ENCODE results near the gene OR6J1. TPM values are rescaled to one million over a fixed set of nuclear protein-coding genes. Genes with fewer than 3 reads are reported as not detected.
"Not testable (repeated sequence)": the region's sequence is repeated elsewhere in the genome, so short reads cannot be mapped to it uniquely, and the experiment has no call there.

OR6J1 gene
- total RNA-seq (not detected in 2 replicates), polyA plus RNA-seq (not detected in 2 replicates)

DNA sequence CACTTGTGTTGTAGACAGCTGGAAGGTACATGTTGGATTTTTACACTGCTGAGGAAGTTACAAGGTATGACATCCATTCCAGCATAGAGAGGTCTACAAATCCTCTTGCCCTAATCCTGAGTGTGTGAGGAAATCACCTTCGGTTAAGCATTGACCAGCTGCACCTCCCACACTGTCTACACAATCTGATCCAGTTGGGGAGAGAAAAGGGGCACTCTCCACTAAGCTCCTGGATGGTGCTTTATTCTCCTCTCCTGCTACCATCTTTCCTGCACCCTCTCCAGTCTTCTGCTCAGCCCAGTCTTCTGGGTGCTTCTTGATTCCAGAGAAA lies at the start of gene OR6J1:
Gene OR6J1 (minus strand): TSS at position 48 of the 331 bp plus-strand sequence. CDS start 9,541 bp downstream, outside the sequence.
- H3K27ac ChIP-seq = no peak within 1 kb of the TSS
- no peak within 1 kb of the TSS for H3K4me3 ChIP-seq
- H3K9me3 ChIP-seq (ENCODE audit: low read depth) = no peaks in the 10 kb centered on the region
- no peaks in the 10 kb centered on the region for H3K27me3 ChIP-seq
- H3K4me1 ChIP-seq (ENCODE audit: low read depth) = no peaks in the 10 kb centered on the region
- H3K36me3 ChIP-seq = no peaks in the 10 kb centered on the region
- TF ChIP-seq, protein P1, sequence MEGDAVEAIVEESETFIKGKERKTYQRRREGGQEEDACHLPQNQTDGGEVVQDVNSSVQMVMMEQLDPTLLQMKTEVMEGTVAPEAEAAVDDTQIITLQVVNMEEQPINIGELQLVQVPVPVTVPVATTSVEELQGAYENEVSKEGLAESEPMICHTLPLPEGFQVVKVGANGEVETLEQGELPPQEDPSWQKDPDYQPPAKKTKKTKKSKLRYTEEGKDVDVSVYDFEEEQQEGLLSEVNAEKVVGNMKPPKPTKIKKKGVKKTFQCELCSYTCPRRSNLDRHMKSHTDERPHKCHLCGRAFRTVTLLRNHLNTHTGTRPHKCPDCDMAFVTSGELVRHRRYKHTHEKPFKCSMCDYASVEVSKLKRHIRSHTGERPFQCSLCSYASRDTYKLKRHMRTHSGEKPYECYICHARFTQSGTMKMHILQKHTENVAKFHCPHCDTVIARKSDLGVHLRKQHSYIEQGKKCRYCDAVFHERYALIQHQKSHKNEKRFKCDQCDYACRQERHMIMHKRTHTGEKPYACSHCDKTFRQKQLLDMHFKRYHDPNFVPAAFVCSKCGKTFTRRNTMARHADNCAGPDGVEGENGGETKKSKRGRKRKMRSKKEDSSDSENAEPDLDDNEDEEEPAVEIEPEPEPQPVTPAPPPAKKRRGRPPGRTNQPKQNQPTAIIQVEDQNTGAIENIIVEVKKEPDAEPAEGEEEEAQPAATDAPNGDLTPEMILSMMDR (IDR thresholded peaks at IDR 0.05; ENCODE audit: low read depth, low read length) = no peak
- DNase-seq (ENCODE audit: low read depth in 1 of 2, low spot score in 1 of 2) = no peak

DNA sequence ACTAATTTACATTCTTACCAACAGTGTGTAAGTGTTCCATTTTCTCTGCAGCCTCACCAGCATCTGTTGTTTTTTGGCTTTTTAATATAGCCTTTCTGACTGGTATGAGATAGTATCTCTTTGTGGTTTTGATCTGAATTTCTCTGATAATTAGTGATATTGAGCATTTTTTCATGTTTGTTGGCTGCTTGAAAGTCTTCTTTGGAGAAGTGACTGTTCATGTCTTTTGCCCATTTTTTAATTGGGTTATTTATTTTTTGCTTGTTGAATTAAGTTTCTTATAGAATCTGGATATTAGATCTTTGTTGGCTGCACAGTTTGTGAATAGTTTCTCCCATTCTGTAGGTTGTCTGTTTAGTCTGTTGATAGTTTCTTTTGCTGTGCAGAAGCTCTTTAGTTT lies 48.0 kb upstream of the OR6J1 start:
- Histone ChIP-seq H3K9me3 (ENCODE audit: low read depth) (no peaks in the 10 kb centered on the region), H3K27me3 (no peaks in the 10 kb centered on the region), H3K27ac (no peak overlapping the region), H3K4me3 (no peak overlapping the region), H3K4me1 (ENCODE audit: low read depth) (no peaks in the 10 kb centered on the region), H3K36me3 (no peaks in the 10 kb centered on the region)
- no peak for DNase-seq (ENCODE audit: low read depth in 1 of 2, low spot score in 1 of 2)
- TF ChIP-seq, protein P1 (IDR thresholded peaks at IDR 0.05; ENCODE audit: low read depth, low read length) = no peak

GRCh38 chr14:22691171-22691570 lies 47.0 kb upstream of the OR6J1 start:
- DNase-seq (ENCODE audit: low read depth in 1 of 2, low spot score in 1 of 2) = peak in 1 of 2 donors; percentile 50
- no peaks in the 10 kb centered on the region for H3K9me3 ChIP-seq (ENCODE audit: low read depth)
- TF ChIP-seq, protein P1 (IDR thresholded peaks at IDR 0.05; ENCODE audit: low read depth, low read length) = no peak
- H3K4me3 ChIP-seq = no peak overlapping the region
- H3K27me3 ChIP-seq = no peaks in the 10 kb centered on the region
- H3K27ac ChIP-seq = no peak overlapping the region
- no peaks in the 10 kb centered on the region for H3K4me1 ChIP-seq (ENCODE audit: low read depth)
- no peaks in the 10 kb centered on the region for H3K36me3 ChIP-seq

GRCh38 chr14:22689199-22689598 lies 45.0 kb upstream of the OR6J1 start:
- Histone ChIP-seq H3K4me3 (no peak overlapping the region), H3K36me3 (no peaks in the 10 kb centered on the region), H3K27ac (no peak overlapping the region), H3K27me3 (no peaks in the 10 kb centered on the region), H3K4me1 (ENCODE audit: low read depth) (no peaks in the 10 kb centered on the region), H3K9me3 (ENCODE audit: low read depth) (no peaks in the 10 kb centered on the region)
- peak in 1 of 2 donors; percentile 90 for DNase-seq (ENCODE audit: low read depth in 1 of 2, low spot score in 1 of 2)
- TF ChIP-seq, protein P1 (IDR thresholded peaks at IDR 0.05; ENCODE audit: low read depth, low read length) = no peak

DNA sequence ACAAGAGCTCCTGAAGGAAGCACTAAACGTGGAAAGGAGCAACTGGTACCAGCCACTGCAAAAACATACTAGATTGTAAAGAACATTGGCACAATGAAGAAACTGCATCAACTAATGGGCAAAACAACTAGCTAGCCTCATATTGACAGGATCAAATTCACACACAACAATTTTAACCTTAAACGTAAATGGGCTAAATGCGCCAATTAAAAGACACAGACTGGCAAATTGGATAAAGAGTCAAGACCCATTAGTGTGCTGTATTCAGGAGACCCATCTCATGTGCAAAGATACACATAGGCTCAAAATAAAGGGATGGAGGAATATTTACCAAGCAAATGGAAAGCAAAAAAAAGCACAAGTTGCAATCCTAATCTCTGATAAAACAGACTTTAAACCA lies 43.8 kb upstream of the OR6J1 start:
- H3K4me3 ChIP-seq; H3K4me1 ChIP-seq (ENCODE audit: low read depth); DNase-seq (ENCODE audit: low read depth in 1 of 2, low spot score in 1 of 2); H3K9me3 ChIP-seq (ENCODE audit: low read depth); H3K27me3 ChIP-seq; H3K27ac ChIP-seq; H3K36me3 ChIP-seq: not testable (repeated sequence)

GRCh38 chr14:22686176-22686611 lies 42.0 kb upstream of the OR6J1 start:
- not testable (repeated sequence) for DNase-seq (ENCODE audit: low read depth in 1 of 2, low spot score in 1 of 2); H3K4me1 ChIP-seq (ENCODE audit: low read depth)

DNA sequence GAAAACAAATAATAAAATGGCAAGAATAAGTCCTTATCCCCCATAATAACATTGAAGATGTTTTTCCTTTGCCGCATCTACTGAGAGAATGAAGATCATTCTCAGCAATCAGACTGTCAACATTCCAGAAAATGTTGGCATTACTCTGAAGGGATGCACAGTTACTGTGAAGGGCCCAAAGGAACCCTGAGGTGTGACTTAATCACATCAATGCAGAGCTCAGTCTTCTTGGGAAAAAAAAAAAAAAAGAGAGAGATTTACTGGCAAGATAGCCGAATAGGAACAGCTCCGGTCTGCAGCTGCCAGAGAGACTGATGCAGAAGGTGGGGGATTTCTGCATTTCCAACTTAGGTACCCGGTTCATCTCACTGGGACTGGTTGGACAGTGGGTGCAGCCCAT lies 41.3 kb upstream of the OR6J1 start:
- no peak overlapping the region for H3K4me3 ChIP-seq
- TF ChIP-seq, protein P1 (IDR thresholded peaks at IDR 0.05; ENCODE audit: low read depth, low read length) = no peak
- H3K36me3 ChIP-seq = no peaks in the 10 kb centered on the region
- H3K9me3 ChIP-seq (ENCODE audit: low read depth) = no peaks in the 10 kb centered on the region
- no peak for DNase-seq (ENCODE audit: low read depth in 1 of 2, low spot score in 1 of 2)
- no peaks in the 10 kb centered on the region for H3K4me1 ChIP-seq (ENCODE audit: low read depth)
- H3K27me3 ChIP-seq = no peaks in the 10 kb centered on the region
- no peak overlapping the region for H3K27ac ChIP-seq

More at GRCh38 chr14:22686176-22686611, 42.0 kb upstream of the OR6J1 start:
- H3K9me3 ChIP-seq (ENCODE audit: low read depth); H3K27ac ChIP-seq; H3K4me3 ChIP-seq; H3K36me3 ChIP-seq; H3K27me3 ChIP-seq: not testable (repeated sequence)

DNA sequence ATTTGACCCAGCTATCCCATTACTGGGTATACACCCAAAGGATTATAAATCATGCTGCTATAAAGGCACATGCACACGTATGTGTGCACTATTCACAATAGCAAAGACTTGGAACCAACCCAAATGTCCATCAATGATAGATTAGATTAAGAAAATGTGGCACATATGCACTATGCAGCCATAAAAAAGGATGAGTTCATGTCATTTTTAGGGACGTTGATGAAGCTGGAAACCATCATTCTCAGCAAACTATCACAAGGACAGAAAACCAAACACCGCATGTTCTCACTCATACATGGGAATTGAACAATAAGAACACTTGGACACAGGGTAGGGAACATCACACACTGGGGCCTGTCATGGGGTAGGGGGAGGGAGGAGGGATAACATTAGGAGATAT lies 39.3 kb upstream of the OR6J1 start:
- not testable (repeated sequence) for H3K27ac ChIP-seq; H3K9me3 ChIP-seq (ENCODE audit: low read depth); H3K4me3 ChIP-seq; H3K36me3 ChIP-seq; H3K27me3 ChIP-seq; DNase-seq (ENCODE audit: low read depth in 1 of 2, low spot score in 1 of 2); H3K4me1 ChIP-seq (ENCODE audit: low read depth)

Data from cardiac muscle cell (in vitro differentiated cells and primary cell).